HG03575 (cell line): ENCODE measurements around the gene IRS2.
"Not testable (repeated sequence)": the region's sequence is repeated elsewhere in the genome, so short reads cannot be mapped to it uniquely, and the experiment has no call there.

ENCODE experiments used
- ATAC-seq: cut with Tn5 transposase; IDR thresholded peaks from one replicate; pipeline ENCODE4 v1.9.1; 2021; ENCODE audit not compliant: unreplicated experiment, insufficient number of reproducible peaks, low FRiP score; ENCODE audit errors: extremely low read depth

IRS2 gene

DNA sequence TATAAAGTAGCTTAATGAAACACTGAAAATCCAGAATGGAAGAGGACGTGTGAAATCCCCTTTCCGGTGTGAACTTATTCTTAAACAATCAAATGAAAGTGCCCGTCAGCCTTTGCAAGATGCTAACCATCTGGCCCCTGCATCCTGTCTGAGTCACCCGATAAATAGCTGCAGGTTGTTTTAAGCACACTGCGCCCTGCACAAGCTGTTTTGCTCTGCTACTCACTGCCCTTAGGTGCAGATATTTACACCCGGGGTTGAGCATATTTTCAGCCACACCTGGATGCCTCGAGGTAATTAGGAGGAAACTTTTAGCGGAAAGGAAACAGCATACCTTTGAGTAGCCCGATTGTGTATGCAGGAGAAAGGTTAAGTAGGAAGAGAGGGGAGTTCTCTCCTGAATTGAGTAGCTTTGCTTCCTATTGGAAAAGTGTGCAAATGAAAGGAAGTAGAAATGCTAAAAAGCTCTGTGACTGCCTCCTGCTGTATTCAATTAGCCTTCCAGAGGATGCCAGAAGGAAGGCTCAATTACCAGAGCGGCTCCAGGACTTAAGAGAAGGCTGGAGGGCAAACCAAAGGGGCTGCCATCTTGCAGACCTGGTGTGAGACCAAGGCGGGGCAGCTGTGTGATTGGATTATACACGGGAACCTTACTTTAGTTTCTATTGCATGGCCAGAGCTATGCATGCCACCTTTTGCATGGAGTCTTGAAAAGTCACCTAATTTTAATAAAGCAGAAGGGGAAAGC, 42.5 kb downstream of the IRS2 start:
- no peak for ATAC-seq

DNA sequence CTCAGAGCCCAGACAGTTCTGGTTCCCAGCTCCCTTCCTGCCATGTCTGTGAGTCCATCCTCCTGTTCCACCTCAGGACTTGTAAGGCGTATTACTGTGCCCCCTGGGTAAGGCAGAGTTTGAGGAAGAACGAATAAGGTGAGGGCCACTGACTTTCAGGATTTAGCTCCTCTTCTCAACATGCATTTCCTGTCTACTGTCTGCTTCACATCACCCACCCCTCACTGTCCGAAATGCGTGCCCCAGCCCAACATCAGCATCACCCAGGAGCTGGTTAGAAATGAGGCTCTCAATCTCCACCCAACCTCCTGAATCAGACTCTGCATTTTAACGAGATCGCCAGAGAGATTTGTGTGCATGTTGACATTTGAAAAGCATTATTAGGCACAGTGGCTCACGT, 44.4 kb downstream of the IRS2 start:
- no peak for ATAC-seq

DNA sequence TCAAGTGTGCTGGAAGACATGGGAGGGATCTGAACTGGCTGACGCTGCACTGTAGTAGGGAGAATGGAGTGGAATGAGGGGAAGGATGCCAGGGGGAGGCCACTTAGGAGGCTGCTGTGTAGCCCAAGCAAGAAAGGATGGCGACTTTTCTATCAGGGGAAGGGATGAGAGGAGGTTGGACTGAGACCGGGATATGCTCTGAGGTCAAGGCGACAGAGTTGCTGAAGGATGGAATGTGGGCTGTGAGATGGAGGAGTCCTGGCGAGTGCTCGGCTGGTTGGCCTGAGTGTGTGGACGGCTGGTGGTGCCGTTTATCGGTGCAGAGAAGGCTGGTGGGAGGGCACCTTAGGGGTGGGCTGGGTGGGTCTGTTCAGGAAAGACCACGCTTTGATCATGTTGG, 45.7 kb downstream of the IRS2 start:
- ATAC-seq: no peak

DNA sequence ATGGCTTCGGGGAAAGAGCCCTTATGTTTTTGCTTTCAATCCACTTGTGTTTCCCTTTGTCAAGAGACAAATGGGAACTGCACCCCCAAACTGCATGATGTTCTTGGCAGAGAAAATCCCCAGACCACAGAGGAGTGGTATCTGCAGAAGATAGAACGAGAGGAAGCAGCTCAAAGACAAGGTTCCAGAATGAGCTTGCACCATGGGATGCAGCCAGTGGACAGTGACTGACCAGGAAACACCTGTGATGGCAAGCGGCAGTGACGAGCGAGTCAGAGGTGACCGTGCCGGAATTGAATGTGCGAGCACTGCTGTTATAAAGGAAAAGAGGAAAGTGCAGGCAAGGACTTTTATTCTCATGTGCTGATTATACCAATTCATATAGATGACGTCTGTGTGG, 46.3 kb downstream of the IRS2 start:
- no peak for ATAC-seq

DNA sequence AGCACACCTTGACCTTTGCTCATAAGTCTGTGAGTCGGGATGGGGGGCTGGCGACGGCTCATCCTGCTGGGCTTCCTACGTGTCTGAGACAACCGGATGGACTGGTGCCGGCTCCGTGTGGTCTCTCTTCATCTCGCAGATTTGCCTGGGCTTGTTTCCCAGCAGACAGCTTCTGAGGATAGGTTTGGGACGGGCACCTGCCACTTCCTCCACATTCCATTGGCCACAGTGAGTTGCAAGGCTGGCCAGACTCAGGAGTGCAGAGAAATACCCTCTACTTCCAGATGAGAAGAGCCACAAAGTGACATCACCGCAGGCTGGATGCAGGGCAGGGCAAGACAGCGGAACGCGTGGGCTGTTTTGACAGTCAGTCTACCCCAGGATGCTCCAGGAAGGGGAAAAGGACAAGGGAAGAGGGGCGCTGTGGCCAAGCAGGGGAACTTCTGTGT, 48.1 kb downstream of the IRS2 start:
- no peak for ATAC-seq

DNA sequence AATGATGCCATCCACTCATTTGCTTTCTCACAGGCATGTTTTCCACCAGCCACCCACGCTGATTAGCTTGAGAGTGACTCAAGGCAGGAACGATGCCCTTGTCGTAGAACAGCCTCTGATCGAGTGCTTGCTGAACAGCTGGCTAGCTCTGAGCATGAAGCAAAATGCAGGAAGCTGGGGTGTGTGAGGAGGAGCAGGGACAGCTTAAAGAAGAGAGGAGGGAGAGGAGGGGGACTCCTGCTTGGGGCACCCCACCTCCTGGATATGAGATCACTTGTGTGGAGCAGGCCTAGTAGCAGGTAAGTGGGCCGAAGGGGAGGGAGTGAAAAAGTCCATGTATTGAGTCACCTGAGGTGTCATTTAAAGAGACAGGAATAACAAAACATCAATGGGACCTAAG, 48.8 kb downstream of the IRS2 start:
- ATAC-seq: no peak

DNA sequence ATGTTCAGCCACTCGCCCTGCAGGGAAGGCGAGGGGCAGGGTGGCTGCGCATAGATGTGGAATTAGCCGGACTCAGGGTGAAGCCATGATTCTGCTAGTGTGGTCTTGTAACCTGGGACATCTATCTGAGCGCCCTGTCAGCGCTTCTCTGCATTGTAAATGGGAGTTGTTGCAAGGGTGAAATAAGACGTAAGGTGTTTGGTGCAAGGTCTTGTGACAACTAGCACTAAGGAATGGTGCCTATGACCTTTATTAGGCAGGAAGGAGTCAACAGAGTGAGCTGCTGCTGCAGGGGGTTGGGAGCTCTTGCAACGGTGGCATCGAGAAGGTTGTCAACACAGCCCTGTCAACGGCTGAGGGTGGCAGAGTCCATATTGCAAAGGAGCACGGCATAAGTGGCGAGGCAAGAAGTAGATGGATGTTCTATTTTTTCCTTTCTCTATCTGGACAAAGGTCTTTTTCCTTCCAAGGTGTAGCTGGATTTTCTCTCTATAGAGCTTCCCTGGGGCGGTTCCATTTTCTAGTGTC, 49.3 kb downstream of the IRS2 start:
- ATAC-seq: no peak

DNA sequence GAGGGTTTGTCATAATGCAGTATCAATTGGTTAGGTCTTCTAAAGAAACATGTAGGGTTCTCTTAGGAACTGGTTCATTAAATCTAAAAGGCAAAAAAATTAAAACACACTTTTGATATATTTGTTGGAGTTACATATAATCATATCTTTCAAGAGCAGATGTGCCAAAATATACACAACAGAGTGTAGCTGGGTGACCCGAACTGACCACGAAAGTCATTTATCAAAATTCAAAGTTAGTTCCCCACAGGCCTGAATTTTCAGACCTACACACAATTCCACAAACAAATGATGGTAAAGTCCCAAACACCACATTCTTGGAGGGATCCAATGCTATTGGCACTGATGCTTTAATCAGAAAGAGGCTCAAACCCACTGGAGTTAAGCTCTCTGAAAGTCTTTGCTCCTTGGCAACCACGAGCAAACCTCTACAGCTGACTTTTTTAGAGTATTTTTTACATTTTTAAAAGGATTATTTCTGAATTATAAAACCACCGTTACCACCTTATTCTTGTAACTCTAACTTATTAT, 50.9 kb downstream of the IRS2 start:
- ATAC-seq: no peak

DNA sequence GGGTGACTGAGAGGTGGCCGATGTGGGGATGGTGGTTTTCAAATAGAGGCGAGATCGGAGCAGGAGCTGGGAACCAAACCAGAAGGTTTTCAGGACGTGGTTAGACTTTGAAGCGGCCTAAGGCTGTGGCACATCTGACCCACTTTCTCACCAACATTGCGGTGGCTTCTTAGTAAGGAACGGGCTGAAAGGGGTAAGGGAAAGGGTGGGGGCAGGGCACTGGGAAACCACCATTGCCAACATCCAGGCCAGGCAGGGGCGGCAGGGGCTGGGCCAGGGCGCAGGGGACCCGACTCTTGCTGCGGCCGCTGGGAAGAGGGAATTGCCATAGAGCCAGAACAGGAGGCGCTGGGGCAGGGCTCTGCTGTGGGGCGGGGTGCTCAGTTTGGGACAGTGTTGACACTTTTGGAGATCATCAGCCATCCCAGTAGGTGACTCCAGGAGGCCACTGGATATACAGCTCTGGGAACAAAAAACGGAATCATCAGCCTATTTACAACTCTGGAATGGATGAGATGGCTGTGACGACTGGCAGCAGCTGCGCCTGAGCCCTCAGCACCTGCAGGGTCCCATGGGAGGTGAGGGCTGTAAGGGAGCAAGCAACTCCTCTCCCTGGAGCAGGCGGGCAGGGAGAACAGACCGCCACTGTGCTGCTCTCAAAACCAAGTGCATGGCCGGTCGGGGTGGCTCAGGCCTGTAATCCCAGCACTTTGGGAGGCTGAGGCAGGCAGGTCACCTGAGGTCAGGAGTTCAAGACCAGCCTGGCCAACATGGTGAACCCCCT, 52.2 kb downstream of the IRS2 start:
- ATAC-seq: no peak

DNA sequence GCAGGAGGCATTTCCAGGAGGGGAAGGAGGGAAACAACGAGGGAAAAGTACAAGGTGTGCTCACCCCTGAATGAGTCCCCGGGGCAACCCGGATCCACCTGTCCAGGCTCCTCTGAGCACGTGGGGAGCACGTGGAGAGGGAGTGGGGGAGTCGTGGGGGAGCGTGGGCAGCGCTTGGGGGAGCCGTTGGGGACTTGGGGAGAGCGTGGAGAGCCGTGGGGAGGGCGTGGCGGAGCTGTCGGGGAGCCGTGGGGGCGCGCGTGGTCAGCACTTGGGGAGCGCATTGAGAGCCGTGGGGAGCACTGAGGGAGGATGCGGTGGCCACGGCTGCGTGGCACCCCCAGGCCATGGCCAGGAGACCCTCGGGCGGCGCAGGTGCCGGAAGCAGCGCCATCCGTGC, 52.8 kb downstream of the IRS2 start:
- no peak for ATAC-seq

DNA sequence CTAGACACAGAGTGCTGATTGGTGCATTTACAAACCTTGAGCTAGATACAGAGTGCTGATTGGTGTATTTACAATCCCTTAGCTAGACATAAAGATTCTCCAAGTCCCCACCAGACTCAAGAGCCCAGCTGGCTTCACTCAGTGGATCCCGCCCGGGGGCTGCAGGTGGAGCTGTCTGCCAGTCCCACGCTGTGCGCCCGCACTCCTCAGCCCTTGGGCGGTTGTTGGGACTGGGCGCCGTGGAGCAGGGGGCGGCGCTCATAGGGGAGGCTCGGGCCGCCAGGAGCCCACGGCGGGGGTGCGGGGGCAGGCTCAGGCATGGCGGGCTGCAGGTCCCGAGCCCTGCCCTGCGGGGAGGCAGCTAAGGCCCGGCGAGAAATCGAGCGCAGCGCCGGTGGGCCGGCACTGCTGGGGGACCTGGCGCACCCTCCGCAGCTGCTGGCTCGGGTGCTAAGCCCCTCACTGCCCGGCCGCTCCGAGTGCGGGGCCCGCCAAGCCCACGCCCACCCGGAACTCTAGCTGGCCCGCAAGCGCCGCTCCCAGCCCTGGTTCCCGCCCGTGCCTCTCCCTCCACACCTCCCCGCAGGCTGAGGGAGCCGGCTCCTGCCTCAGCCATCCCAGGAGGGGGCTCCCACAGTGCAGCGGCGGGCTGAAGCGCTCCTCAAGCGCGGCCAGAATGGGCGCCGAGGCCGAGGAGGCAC, 53.8 kb downstream of the IRS2 start:
- ATAC-seq: not testable (repeated sequence)

DNA sequence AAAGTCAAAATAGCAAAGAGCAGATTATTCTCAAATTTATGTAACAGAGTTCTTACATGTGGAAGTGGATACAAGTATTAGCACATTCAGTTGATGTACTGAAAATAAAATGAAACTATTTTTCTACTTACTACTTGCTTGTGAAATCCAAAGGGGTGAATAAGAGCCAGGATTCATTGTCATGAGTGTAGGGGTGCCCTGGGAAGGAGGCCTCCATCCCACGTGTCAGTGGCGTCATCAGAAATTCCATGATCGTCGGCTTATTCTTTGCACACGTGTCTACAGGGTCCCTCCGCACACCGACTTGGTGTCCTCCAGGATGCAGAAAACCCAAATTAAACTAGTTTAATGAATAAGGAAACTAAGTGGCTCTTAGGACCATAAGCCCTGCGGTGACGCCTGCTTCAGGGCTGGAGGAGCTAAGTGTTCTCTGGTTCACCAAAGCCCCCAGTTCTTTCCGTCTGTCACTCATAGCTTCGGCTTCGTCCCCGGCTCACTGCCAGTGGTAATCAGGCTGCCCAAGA, 55.5 kb downstream of the IRS2 start:
- no peak for ATAC-seq

DNA sequence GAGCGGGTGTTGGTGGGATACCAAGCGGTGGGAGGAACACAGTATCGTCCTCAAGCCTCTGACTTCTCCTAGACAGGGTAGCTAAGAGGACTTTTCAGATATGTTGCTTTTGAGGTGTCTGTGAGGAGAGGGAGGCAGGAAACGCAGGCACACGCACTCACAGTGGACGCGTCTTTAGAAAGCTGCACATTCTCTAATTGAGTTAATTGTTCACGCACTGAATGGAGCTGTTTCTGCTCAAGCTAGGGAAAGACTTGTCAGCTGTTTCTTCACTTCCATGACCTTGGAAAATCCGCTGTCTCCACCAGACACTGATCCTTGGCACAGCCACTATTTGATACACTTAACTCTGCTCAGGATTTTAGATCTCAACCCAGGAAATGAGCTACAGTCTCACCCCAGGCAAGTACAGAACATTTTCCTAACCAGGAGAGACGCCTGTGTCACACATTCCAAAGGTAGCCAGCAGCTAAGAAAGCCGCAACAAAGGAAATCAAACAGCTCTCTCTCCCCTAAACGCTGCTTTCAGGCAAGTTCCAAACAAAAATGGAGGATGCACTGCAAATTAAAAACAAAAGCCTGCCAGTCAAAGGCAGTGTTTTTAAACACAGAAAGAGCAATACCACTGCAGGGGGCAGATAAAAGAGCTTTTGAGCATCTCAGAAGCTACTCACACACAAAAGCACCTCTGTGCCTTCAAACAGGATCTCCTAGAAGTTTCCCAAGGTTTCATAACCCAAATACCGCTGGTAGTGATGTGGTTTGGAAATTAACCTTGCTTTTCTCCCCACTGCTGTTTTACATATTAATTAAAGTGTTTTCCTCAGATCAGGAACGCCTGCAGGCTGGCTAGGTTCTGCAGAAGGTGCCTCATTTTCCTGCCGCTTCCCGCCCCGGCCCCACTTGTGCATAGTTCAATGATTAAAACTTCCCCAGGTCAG, 57.3 kb downstream of the IRS2 start:
- ATAC-seq: no peak

DNA sequence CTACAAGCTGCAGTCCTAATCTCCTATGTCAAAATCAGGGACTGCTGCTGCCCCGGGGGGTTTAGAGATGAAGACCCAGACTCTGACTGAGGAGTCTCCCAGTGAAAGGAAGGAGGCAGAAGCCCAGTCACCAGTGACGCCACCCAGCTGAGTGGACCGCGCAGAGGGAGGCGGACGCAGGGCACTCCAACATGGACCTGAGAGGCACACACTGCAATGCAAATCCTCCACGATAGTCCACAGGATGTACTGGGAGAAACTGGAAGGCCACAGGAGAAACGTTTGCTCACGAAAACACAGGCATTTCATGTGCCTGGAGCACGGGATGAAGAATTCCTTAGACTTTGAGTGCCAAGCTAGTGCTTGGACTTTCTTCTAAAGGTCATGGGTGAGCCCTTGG, 58.3 kb downstream of the IRS2 start:
- no peak for ATAC-seq

DNA sequence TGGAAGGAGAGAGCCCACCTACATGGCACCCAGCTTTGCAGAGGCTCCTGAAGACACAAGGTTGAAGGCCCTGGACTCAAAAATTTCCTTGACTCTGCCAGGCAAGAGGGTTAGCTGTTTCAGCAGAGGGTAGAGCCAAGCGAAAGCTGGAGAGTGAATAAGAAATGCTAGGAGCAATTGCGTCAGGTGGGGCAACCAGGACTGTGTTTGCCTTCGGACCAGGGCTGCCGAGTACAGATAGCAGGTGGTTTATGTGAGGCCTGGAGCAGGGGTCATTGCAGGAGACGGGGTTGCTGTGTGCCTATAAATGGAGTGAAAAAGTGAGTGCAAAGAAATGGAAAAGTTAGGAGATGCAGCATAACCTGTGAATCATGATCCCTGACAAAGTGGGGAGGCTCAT, 59.1 kb downstream of the IRS2 start:
- no peak for ATAC-seq

DNA sequence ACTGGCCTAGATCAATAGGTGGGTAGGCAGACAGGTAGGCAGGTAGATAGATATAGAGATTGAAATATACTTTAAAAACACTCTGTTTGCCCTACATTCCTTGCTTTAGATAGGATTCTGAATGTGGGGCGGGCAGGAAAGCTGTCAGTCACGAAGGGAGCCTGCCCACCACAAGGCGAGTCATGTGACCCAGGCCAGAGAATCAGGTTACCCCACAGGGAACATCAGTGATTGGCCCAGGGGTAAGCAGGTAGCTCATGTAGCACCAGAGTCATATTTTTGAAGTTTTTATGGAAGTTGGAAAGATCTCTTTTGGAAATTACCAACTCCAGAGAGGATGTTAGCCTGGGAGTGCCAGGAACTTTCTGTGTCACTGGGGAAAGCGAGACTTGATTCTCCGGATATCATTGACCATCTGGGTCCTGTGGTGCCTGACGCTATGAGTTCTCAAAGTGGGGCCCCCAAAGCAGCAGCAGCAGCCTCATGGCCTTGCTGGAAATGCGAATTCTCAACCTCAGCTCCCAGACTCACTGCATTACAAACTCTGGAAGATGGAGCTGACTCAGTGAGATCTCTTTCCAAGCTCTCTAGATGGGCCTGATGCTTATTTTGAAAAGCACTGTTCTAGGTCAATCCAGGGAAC, 60.3 kb downstream of the IRS2 start:
- no peak for ATAC-seq

DNA sequence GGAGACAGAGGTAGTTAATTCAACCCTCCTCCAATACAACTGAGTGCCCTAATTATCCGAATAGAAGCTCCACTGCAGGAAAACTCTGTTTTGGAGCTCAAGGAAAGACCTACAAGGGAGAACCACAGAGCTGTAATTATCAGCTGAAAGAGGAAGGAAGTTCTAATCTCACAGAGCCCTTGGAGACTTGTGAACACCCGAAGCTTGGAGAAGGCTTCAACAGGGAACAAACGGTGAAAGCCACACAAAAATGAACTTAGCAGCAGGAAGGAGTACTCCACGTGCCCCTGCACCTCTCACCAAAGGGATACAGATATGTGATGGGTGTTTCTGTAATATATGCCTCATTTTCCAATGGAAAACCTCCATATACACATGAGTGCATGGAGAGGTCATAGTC, 61.1 kb downstream of the IRS2 start:
- no peak for ATAC-seq

DNA sequence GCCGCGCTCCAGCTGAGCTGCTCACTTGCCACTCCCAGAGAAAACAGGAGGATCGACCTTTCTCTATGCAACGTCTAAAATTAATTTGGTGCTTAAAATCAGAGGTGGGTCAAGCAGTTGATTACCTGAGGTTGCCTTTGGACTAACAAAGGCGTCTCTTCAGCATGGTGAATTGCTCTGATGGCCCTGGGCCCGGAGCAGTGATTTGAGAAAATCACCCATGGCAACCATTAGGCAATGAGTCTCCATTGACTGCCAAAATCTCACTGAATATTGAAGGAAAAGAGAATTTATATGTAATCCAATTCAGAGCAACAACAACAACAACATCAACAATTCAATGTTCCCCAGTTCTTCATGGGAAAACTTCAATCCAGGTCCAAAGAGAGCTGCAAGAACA, 61.8 kb downstream of the IRS2 start:
- ATAC-seq: no peak
